ENCODE data around the gene GLT1D1. TPM values are rescaled to one million over a fixed set of nuclear protein-coding genes. Genes with fewer than 3 reads are reported as not detected.

GLT1D1 gene
- total RNA-seq, 2 donors from 2014 or later = not detected

DNA sequence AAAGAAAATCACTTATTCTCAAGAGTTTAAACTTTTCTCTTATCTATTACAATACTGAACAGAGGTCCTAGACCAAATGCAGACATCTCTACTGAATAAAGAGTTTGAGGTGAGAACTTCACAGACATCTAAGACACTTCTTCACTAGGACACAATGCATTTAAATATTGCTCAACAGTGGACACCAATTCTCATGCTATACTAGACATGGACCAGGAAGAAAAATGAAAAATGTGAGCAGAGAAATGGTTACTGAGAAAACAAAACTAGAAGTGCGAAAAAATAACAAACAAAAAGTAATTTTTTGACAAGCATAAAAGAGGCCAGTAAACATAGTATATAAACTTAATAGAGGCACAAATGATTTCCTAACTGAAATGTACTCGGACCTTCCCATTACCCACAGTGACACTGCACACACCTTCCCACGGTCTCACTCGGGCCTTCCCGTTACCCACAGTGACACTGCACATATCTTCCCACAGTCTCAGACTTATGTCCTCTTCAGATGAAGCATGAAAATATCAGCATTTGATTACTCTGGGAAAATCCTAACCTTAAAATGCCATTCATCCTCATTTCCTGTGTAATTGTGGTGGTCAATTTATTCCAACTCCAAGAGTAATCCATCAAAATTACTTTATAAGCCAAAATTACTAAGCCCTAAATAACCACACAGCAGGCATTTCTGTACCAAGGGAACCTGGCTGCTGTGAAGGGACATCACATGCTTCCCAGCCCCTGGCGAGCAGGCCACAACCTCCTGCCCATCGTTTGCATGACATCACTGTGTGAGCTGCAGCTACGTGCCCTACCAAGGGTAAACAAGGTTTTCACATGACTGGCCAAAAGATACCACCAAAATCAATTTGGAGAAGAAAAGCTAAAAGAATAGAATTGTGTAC is 35.9 kb upstream of the GLT1D1 start:
- ATAC-seq (peak; percentile 89), DNase-seq (peak; percentile 54 to 76 (median 74))
- Histone ChIP-seq H3K4me1 (peaks cover 56% of the 10 kb centered on the region), H3K9me3 (no peaks in the 10 kb centered on the region), H3K36me3 (replicated peaks in 1 of 2; ENCODE audit: insufficient read depth in 1 of 2, low read depth in 2 of 2) (peaks cover 0 to 2% of the 10 kb centered on the region in 2 donors), H3K27me3 (no peaks in the 10 kb centered on the region), H3K27ac (peak overlapping the region; percentile 21 to 71 (median 53)), H3K4me3 (no peak overlapping the region)
- 36 to 41% methylated on average over 8 of the region's 8 CpGs for WGBS, 2 donors
- intact Hi-C loops (cut with DNase I) = no loop called here
- peak in 1 of 3 donors; percentile 8 for TF ChIP-seq POLR2A (IDR thresholded peaks at IDR 0.05)
- TF ChIP-seq, protein P1, sequence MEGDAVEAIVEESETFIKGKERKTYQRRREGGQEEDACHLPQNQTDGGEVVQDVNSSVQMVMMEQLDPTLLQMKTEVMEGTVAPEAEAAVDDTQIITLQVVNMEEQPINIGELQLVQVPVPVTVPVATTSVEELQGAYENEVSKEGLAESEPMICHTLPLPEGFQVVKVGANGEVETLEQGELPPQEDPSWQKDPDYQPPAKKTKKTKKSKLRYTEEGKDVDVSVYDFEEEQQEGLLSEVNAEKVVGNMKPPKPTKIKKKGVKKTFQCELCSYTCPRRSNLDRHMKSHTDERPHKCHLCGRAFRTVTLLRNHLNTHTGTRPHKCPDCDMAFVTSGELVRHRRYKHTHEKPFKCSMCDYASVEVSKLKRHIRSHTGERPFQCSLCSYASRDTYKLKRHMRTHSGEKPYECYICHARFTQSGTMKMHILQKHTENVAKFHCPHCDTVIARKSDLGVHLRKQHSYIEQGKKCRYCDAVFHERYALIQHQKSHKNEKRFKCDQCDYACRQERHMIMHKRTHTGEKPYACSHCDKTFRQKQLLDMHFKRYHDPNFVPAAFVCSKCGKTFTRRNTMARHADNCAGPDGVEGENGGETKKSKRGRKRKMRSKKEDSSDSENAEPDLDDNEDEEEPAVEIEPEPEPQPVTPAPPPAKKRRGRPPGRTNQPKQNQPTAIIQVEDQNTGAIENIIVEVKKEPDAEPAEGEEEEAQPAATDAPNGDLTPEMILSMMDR (IDR thresholded peaks at IDR 0.05) = peak in 1 of 7 experiments; percentile 7

DNA sequence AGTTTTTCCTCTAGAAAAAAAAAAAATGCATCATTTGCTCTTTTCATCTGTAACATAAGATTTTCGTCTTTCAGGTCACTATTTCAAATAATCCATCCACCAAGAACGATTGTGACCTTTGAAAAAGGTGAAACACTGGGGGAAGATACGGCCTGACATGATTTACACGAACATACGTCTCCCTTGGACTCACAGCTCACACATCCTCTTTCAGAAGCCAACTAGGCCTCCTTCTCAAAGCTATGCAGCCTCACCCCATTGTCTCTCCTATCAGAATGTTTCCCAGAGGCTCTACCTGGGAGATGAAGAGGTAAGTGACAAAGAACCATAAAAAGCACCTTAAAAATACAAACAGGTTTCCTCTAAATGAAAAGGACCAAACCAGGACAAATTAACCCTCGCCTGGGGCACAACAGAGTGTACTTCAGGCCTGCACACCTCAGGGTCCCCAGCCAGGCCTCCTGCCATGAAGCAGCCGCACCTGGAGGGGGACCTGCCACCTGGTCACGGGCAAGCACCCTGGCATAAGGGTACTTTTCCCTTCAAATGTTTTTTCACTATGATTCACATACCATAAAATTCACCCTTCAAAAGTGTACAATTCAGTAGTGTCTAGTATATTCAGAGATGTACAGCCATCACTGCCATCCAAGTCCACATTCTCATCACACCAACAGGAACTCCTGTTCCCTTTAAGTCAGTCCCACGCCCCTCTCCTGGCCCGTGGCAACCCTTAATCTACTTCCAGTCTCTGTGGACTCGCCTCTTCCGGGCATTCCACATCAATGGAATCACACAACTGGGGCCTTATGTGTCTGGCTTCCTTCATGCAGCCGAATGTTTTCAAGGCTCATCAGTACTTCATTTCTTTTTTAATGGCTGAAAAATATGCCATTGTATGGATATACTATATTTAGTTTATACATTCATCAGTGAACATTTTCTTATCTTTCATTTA is 34.9 kb upstream of the GLT1D1 start:
- peaks cover 0 to 1% of the 10 kb centered on the region in 2 donors for H3K36me3 ChIP-seq (replicated peaks in 1 of 2; ENCODE audit: insufficient read depth in 1 of 2, low read depth in 2 of 2)
- peak; percentile 19 for ATAC-seq
- H3K9me3 ChIP-seq = no peaks in the 10 kb centered on the region
- DNase-seq = no peak
- TF ChIP-seq, protein P1 (IDR thresholded peaks at IDR 0.05) = no peak
- TF ChIP-seq POLR2A (IDR thresholded peaks at IDR 0.05) = no peak
- intact Hi-C loops (cut with DNase I) = no loop called here
- 47 to 59% methylated on average over 13 of the region's 13 CpGs for WGBS, 2 donors
- H3K27ac ChIP-seq = peak overlapping the region; percentile 54 to 71 (median 58)
- H3K27me3 ChIP-seq = no peaks in the 10 kb centered on the region
- H3K4me3 ChIP-seq = no peak overlapping the region
- peaks cover 66% of the 10 kb centered on the region for H3K4me1 ChIP-seq

DNA sequence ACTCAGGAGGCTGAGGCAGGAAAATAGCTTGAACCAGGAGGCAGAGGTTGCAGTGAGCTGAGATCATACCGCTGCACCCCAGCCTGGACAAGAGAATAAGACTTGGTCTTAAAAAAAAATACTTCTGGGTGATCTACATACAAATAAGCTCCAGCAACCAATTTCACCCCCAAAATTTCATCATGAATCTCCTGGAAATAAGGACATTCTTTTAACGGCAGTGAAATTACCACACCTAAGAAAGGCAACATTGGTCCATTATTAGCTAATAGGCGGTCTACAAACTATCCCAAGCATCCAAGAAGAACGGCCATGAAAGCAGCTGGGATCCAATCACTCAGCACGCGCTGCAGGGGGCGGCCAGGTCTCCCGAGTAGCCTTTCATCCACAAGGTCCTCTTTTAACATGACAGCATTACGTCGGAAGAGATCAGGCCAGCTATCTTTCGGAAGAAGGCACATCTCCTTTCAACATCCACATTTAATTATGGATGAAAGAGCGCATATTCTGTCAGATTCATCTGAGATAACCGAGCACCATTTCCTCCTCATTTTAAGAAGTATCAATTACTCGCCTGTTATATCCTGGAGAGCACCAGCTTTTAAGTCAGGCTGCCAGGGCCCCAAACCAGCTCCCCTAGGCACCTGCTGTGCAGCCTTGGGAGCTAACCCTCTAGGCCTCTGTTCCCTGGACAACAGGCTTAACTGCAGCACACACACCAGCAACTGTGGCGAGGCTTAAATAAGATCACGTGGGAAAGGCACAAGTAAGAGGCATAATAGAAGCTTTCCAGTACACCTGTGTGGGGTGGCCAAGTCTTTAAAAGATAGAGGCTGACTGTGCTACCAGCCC is 33.8 kb upstream of the GLT1D1 start:
- Histone ChIP-seq H3K27me3 (no peaks in the 10 kb centered on the region), H3K36me3 (replicated peaks in 1 of 2; ENCODE audit: insufficient read depth in 1 of 2, low read depth in 2 of 2) (no peaks in the 10 kb centered on the region), H3K27ac (no peak overlapping the region), H3K4me1 (peaks cover 71% of the 10 kb centered on the region), H3K4me3 (no peak overlapping the region), H3K9me3 (no peaks in the 10 kb centered on the region)
- DNase-seq = no peak
- TF ChIP-seq, protein P1 (IDR thresholded peaks at IDR 0.05) = no peak
- no peak for TF ChIP-seq POLR2A (IDR thresholded peaks at IDR 0.05)
- intact Hi-C loops (cut with DNase I) = no loop called here
- 88 to 90% methylated on average over 15 to 16 of the region's 16 CpGs for WGBS, 2 donors
- ATAC-seq = no peak

DNA sequence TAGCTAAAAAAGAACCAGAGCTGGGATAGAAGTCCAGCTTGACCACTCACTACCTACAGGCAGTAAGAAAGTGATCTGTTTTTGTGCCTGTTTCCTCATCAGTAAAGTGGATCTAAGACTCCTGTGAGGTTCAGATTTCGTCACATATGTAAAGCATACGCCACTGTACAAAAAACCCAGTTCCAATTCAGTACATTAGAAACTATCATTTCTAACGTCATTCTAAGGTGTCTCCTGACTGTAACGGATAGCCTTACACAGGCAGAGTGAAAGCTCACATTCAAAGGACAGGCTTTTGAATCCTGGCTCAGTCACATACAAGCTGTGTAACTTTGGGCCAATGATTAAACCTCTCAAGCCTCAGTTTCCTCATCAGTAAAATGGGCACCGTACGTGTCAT is 33.0 kb upstream of the GLT1D1 start:
- ATAC-seq = no peak
- WGBS, 2 donors = 89 to 93% methylated on average over 6 of the region's 6 CpGs
- Histone ChIP-seq H3K4me1 (peaks cover 74% of the 10 kb centered on the region), H3K27me3 (no peaks in the 10 kb centered on the region), H3K27ac (no peak overlapping the region), H3K36me3 (replicated peaks in 1 of 2; ENCODE audit: insufficient read depth in 1 of 2, low read depth in 2 of 2) (no peaks in the 10 kb centered on the region), H3K9me3 (no peaks in the 10 kb centered on the region), H3K4me3 (no peak overlapping the region)
- TF ChIP-seq, protein P1 (IDR thresholded peaks at IDR 0.05) = no peak
- no peak for TF ChIP-seq POLR2A (IDR thresholded peaks at IDR 0.05)
- DNase-seq = no peak
- intact Hi-C loops (cut with DNase I) = no loop called here

Data from body of pancreas (tissue), 4 donors.